Liver (tissue), 9 donors: Measurements from ENCODE around the gene SLC5A1. TPM values are rescaled to one million over a fixed set of nuclear protein-coding genes. Genes with fewer than 3 reads are reported as not detected.
A peak's percentile ranks its signal among the peaks of the same experiment; 100 is the strongest.

Experiments used
- DNase-seq: peaks from one replicate; pipeline ENCODE4 v3.0.0-alpha.2; 2017; ENCODE audit warnings: low spot score
- H3K27ac ChIP-seq, 2 donors: one replicate each; pipeline ENCODE4 v1.7.0; 2013; ENCODE audit warnings: inconsistent platforms in 2 of 2, low read length in 2 of 2, control low read depth in 1 of 2, low read depth in 1 of 2, mild to moderate bottlenecking in 1 of 2
- H3K27me3 ChIP-seq, 4 donors: one replicate each; pipeline versions ENCODE4 v1.6.1 to v1.7.0; 2013; ENCODE audit warnings: low read length in 3 of 4, inconsistent platforms in 1 of 4, mild to moderate bottlenecking in 1 of 4, moderate library complexity in 1 of 4; ENCODE audit not compliant: control insufficient read depth in 4 of 4, insufficient read depth in 4 of 4
- H3K36me3 ChIP-seq, 4 donors: one replicate each; pipeline versions ENCODE4 v1.6.1 to v1.7.0; 2013; ENCODE audit warnings: low read length in 3 of 4, mild to moderate bottlenecking in 3 of 4, low read depth in 1 of 4, moderate library complexity in 1 of 4; ENCODE audit not compliant: control insufficient read depth in 4 of 4, insufficient read depth in 3 of 4
- H3K4me1 ChIP-seq, 4 donors: one replicate each; pipeline versions ENCODE4 v1.6.1 to v1.7.0; 2013; ENCODE audit warnings: low read length in 3 of 4, mild to moderate bottlenecking in 3 of 4, moderate library complexity in 1 of 4; ENCODE audit not compliant: control insufficient read depth in 4 of 4, insufficient read depth in 4 of 4
- H3K4me3 ChIP-seq, 3 donors: one replicate each; pipeline versions ENCODE4 v1.6.1 to v1.7.0; 2013; ENCODE audit warnings: low read length in 3 of 3, control low read depth in 1 of 3, low read depth in 1 of 3, mild to moderate bottlenecking in 1 of 3
- H3K9ac ChIP-seq, 2 donors: one replicate each; pipeline ENCODE4 v1.7.0; 2013; ENCODE audit warnings: low read length in 2 of 2, mild to moderate bottlenecking in 2 of 2, moderate library complexity in 2 of 2, control low read depth in 1 of 2, low read depth in 1 of 2
- H3K9me3 ChIP-seq, 4 donors: one replicate each; pipeline versions ENCODE4 v1.6.1 to v1.7.0; 2013; ENCODE audit warnings: low read length in 3 of 4; ENCODE audit not compliant: control insufficient read depth in 4 of 4
- EGR1 ChIP-seq, 2 donors: IDR thresholded peaks; 2 replicates each; pipeline ENCODE4 v1.6.1; 2016 to 2018; ENCODE audit warnings: antibody characterized with exemption in 2 of 2, low read depth in 2 of 2
- FOXA1 ChIP-seq: IDR thresholded peaks from 2 replicates; pipeline ENCODE4 v1.6.1; 2016; ENCODE audit warnings: antibody characterized with exemption
- FOXA2 ChIP-seq: IDR thresholded peaks from 2 replicates; pipeline ENCODE4 v1.6.1; 2016; ENCODE audit warnings: antibody characterized with exemption
- HNF4A ChIP-seq, 2 donors: conservative IDR thresholded peaks; 2 replicates each; pipeline ENCODE4 v1.6.1; 2016; ENCODE audit warnings: antibody characterized with exemption in 2 of 2, mild to moderate bottlenecking in 2 of 2
- NR2F2 ChIP-seq: IDR thresholded peaks from 2 replicates; pipeline ENCODE4 v1.6.1; 2016; ENCODE audit warnings: antibody characterized with exemption
- RAD21 ChIP-seq, 2 donors: IDR thresholded peaks; 2 replicates each; pipeline ENCODE4 v1.6.1; 2016; ENCODE audit warnings: antibody characterized with exemption in 2 of 2, mild to moderate bottlenecking in 2 of 2
- RXRA ChIP-seq, 2 donors: IDR thresholded peaks; 2 replicates each; pipeline ENCODE4 v1.6.1; 2017 to 2018; ENCODE audit warnings: antibody characterized with exemption in 2 of 2, mild to moderate bottlenecking in 1 of 2
- SP1 ChIP-seq: IDR thresholded peaks from 2 replicates; pipeline ENCODE4 v1.6.1; 2018; ENCODE audit warnings: antibody characterized with exemption, mild to moderate bottlenecking
- TAF1 ChIP-seq: conservative IDR thresholded peaks from 2 replicates; pipeline ENCODE4 v1.6.1; 2016; ENCODE audit warnings: antibody characterized with exemption, mild to moderate bottlenecking
- YY1 ChIP-seq: IDR thresholded peaks from 2 replicates; pipeline ENCODE4 v1.6.1; 2016; ENCODE audit warnings: antibody characterized with exemption, mild to moderate bottlenecking
- WGBS: extraction: QIAGEN DNeasy Blood & Tissue Kit; methylation state at CpG from one replicate; pipeline ENCODE4 v1.1.7; 2013; 5-methylcytosine and 5-hydroxymethylcytosine counted together
- polyA plus RNA-seq, 2 donors: library from polyadenylated mRNA; stranded (reverse) in 1 of 2; unstranded in 1 of 2; fragments of 200-250 nt in 1 of 2; fragments of >200 nt in 1 of 2; fragmentation: Nextera tagmentation in 1 of 2; extraction: Ambion mirVana in 1 of 2; gene quantifications; one replicate each; pipeline versions ENCODE4 v1.2.1 to v1.2.3, GENCODE V29; 2013 to 2015
- total RNA-seq, 2 donors: library from RNA; depleted of rRNA; stranded (reverse); fragments of >200 nt; gene quantifications; one replicate each; pipeline ENCODE4 v1.2.3, GENCODE V29; 2014
- TF ChIP-seq, protein P1 (sequence below): IDR thresholded peaks from 2 replicates; pipeline ENCODE4 v1.6.1; 2016; ENCODE audit warnings: antibody characterized with exemption, mild to moderate bottlenecking
- TF ChIP-seq, protein P2 (sequence below): IDR thresholded peaks from 2 replicates; pipeline ENCODE4 v1.6.1; 2016; ENCODE audit warnings: antibody characterized with exemption
- TF ChIP-seq, protein P3 (sequence below): fragments of 150-350 bp; IDR thresholded peaks from 2 replicates; pipeline ENCODE4 v1.5.1; 2017; ENCODE audit warnings: improper control_type of control experiment, low read depth, low read length; ENCODE audit not compliant: missing input control
- TF ChIP-seq, protein P4 (sequence below): IDR thresholded peaks from 2 replicates; pipeline ENCODE4 v1.6.1; 2016; ENCODE audit warnings: antibody characterized with exemption
- TF ChIP-seq, protein P5 (sequence below): IDR thresholded peaks from 2 replicates; pipeline ENCODE4 v1.6.1; 2016; ENCODE audit warnings: antibody characterized with exemption
- donor health status: healthy.
- donor health status: healthy.
- donor health status: healthy.
- donor health status: healthy.
- donor health status: healthy.

The SLC5A1 gene
- total and polyA plus RNA-seq, 4 donors = under 0.01 to 6.4 (median 2.5) TPM

DNA sequence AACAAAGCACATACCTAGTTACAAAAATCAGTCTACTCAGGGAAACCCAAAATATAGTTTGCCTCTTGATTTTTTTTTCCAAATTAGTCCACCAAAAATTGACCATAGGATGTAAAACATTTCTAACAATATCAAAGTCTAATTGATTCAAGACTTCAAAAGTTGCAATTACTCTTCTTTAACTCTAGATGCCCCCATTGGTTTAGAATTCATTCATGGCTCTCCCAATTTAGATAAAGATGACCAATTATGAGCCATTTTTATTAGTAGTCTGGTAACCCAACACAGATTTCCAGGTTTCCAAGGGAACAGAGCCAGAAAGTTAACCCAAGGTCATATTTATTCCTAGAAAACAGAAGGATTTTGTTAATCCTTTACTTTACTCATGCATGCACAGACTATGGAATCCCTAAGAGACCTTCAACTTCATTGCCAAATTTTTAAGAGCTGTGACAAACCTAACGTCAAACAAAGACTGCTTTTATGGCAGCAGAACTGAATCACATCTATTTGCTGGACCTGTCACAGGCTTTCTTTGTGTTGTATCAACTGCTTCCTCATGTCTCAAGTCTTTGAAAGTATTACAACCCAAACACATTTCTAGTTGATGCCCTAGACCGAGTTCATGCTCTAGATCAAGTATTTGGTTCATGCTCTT, 60.7 kb downstream of the SLC5A1 start:
- no peak overlapping the region for H3K9ac ChIP-seq
- no peaks in the 10 kb centered on the region for H3K36me3 ChIP-seq
- DNase-seq = no peak
- H3K27ac ChIP-seq = no peak overlapping the region
- WGBS = 40% methylated on average over 2 of the region's 2 CpGs
- H3K4me3 ChIP-seq = no peak overlapping the region
- H3K9me3 ChIP-seq = no peaks in the 10 kb centered on the region
- no peaks in the 10 kb centered on the region for H3K4me1 ChIP-seq
- no peaks in the 10 kb centered on the region for H3K27me3 ChIP-seq
- TF ChIP-seq NR2F2 = no peak
- TF ChIP-seq, protein P1, sequence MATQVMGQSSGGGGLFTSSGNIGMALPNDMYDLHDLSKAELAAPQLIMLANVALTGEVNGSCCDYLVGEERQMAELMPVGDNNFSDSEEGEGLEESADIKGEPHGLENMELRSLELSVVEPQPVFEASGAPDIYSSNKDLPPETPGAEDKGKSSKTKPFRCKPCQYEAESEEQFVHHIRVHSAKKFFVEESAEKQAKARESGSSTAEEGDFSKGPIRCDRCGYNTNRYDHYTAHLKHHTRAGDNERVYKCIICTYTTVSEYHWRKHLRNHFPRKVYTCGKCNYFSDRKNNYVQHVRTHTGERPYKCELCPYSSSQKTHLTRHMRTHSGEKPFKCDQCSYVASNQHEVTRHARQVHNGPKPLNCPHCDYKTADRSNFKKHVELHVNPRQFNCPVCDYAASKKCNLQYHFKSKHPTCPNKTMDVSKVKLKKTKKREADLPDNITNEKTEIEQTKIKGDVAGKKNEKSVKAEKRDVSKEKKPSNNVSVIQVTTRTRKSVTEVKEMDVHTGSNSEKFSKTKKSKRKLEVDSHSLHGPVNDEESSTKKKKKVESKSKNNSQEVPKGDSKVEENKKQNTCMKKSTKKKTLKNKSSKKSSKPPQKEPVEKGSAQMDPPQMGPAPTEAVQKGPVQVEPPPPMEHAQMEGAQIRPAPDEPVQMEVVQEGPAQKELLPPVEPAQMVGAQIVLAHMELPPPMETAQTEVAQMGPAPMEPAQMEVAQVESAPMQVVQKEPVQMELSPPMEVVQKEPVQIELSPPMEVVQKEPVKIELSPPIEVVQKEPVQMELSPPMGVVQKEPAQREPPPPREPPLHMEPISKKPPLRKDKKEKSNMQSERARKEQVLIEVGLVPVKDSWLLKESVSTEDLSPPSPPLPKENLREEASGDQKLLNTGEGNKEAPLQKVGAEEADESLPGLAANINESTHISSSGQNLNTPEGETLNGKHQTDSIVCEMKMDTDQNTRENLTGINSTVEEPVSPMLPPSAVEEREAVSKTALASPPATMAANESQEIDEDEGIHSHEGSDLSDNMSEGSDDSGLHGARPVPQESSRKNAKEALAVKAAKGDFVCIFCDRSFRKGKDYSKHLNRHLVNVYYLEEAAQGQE = no peak
- no peak for TF ChIP-seq SP1
- TF ChIP-seq, protein P2, sequence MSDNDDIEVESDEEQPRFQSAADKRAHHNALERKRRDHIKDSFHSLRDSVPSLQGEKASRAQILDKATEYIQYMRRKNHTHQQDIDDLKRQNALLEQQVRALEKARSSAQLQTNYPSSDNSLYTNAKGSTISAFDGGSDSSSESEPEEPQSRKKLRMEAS = no peak
- TF ChIP-seq HNF4A (conservative IDR thresholded peaks at IDR 0.05) = no peak
- TF ChIP-seq RAD21 (IDR thresholded peaks at IDR 0.05) = peak; percentile 73 to 76
- TF ChIP-seq YY1 = no peak
- TF ChIP-seq, protein P3, sequence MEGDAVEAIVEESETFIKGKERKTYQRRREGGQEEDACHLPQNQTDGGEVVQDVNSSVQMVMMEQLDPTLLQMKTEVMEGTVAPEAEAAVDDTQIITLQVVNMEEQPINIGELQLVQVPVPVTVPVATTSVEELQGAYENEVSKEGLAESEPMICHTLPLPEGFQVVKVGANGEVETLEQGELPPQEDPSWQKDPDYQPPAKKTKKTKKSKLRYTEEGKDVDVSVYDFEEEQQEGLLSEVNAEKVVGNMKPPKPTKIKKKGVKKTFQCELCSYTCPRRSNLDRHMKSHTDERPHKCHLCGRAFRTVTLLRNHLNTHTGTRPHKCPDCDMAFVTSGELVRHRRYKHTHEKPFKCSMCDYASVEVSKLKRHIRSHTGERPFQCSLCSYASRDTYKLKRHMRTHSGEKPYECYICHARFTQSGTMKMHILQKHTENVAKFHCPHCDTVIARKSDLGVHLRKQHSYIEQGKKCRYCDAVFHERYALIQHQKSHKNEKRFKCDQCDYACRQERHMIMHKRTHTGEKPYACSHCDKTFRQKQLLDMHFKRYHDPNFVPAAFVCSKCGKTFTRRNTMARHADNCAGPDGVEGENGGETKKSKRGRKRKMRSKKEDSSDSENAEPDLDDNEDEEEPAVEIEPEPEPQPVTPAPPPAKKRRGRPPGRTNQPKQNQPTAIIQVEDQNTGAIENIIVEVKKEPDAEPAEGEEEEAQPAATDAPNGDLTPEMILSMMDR = peak; percentile 39
- TF ChIP-seq, protein P4, sequence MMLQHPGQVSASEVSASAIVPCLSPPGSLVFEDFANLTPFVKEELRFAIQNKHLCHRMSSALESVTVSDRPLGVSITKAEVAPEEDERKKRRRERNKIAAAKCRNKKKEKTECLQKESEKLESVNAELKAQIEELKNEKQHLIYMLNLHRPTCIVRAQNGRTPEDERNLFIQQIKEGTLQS = no peak
- no peak for TF ChIP-seq FOXA2
- TF ChIP-seq RXRA (IDR thresholded peaks at IDR 0.05) = no peak
- TF ChIP-seq, protein P5, sequence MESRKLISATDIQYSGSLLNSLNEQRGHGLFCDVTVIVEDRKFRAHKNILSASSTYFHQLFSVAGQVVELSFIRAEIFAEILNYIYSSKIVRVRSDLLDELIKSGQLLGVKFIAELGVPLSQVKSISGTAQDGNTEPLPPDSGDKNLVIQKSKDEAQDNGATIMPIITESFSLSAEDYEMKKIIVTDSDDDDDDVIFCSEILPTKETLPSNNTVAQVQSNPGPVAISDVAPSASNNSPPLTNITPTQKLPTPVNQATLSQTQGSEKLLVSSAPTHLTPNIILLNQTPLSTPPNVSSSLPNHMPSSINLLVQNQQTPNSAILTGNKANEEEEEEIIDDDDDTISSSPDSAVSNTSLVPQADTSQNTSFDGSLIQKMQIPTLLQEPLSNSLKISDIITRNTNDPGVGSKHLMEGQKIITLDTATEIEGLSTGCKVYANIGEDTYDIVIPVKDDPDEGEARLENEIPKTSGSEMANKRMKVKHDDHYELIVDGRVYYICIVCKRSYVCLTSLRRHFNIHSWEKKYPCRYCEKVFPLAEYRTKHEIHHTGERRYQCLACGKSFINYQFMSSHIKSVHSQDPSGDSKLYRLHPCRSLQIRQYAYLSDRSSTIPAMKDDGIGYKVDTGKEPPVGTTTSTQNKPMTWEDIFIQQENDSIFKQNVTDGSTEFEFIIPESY = no peak
- no peak for TF ChIP-seq EGR1 (IDR thresholded peaks at IDR 0.05; ENCODE audit: low read depth in 2 of 2)

DNA sequence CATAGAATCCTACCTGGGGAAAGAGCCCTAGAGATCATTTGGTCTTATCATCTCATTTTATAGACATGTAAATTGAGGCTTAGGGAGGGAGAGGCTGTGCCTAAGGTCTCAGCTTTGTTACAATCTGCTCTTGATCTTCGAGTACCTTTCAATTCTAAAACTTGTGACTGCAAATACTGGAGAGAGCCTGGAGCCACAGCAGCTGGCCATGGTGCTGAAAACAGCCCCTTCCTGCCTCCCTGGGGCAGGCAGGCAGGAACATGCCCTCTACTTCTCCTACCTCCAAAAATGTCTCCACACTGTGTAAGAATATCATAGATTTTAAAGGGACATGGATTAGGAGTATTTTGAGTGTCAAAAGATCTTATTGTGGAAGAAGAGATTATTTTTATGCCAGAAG, 63.9 kb downstream of the SLC5A1 start:
- WGBS = 4% methylated on average over 1 of the region's 1 CpG
- no peak overlapping the region for H3K27ac ChIP-seq
- no peak overlapping the region for H3K4me3 ChIP-seq
- no peaks in the 10 kb centered on the region for H3K9me3 ChIP-seq
- TF ChIP-seq TAF1 = no peak
- no peak for TF ChIP-seq FOXA1
- TF ChIP-seq, protein P1 = peak; percentile 98
- no peaks in the 10 kb centered on the region for H3K36me3 ChIP-seq
- no peak for DNase-seq
- H3K9ac ChIP-seq = no peak overlapping the region
- no peaks in the 10 kb centered on the region for H3K4me1 ChIP-seq
- no peaks in the 10 kb centered on the region for H3K27me3 ChIP-seq
